KMS-11 (cell line): ENCODE data around the gene DUSP5.

Experiments used
- H2AFZ ChIP-seq: fragments of 200-600 bp; sonication (generic); 2 replicates; pipeline ENCODE4 v1.6.1; 2016; ENCODE audit warnings: antibody characterized with exemption, mixed run types, low read depth
- H3K27ac ChIP-seq: fragments of 200-600 bp; sonication (generic); 2 replicates; pipeline ENCODE4 v1.6.1; 2016; ENCODE audit warnings: mild to moderate bottlenecking, mixed run types
- H3K27me3 ChIP-seq: fragments of 200-600 bp; sonication (generic); 2 replicates; pipeline ENCODE4 v1.6.1; 2017; ENCODE audit warnings: mild to moderate bottlenecking, low read depth, mixed run types, moderate library complexity; ENCODE audit not compliant: insufficient read depth
- H3K36me3 ChIP-seq: fragments of 200-600 bp; sonication (generic); 2 replicates; pipeline ENCODE4 v1.6.1; 2017; ENCODE audit warnings: mild to moderate bottlenecking, mixed run types; ENCODE audit not compliant: insufficient read depth
- H3K4me1 ChIP-seq: fragments of 200-600 bp; sonication (generic); 2 replicates; pipeline ENCODE4 v1.6.1; 2016; ENCODE audit warnings: mild to moderate bottlenecking, low read depth, mixed run types; ENCODE audit not compliant: poor library complexity, severe bottlenecking
- H3K4me2 ChIP-seq: fragments of 200-600 bp; sonication (generic); 2 replicates; pipeline ENCODE4 v1.7.0; 2016; ENCODE audit warnings: mild to moderate bottlenecking, mixed run types
- H3K4me3 ChIP-seq: fragments of 200-600 bp; sonication (generic); IDR thresholded peaks from 2 replicates; pipeline ENCODE4 v1.6.1; 2017; ENCODE audit warnings: low read depth, low read length, mixed read lengths; ENCODE audit not compliant: insufficient read depth
- H3K79me2 ChIP-seq: fragments of 200-600 bp; sonication (generic); 2 replicates; pipeline ENCODE4 v1.6.1; 2016; ENCODE audit warnings: low read depth, mixed run types; ENCODE audit not compliant: insufficient read depth
- H3K9ac ChIP-seq: fragments of 200-600 bp; sonication (generic); 2 replicates; pipeline ENCODE4 v1.6.1; 2016; ENCODE audit warnings: mild to moderate bottlenecking, mixed run types
- H4K20me1 ChIP-seq: fragments of 200-600 bp; sonication (generic); 2 replicates; pipeline ENCODE4 v1.6.1; 2016; ENCODE audit warnings: mild to moderate bottlenecking, mixed run types; ENCODE audit not compliant: insufficient read depth
- TF ChIP-seq, protein P1 (sequence below): fragments of 200-600 bp; sonication (generic); conservative IDR thresholded peaks from 2 replicates; pipeline ENCODE4 v1.6.1; 2017; ENCODE audit warnings: low read depth, mild to moderate bottlenecking, antibody characterized with exemption, low read length, moderate library complexity, mixed read lengths

Gene DUSP5

DNA sequence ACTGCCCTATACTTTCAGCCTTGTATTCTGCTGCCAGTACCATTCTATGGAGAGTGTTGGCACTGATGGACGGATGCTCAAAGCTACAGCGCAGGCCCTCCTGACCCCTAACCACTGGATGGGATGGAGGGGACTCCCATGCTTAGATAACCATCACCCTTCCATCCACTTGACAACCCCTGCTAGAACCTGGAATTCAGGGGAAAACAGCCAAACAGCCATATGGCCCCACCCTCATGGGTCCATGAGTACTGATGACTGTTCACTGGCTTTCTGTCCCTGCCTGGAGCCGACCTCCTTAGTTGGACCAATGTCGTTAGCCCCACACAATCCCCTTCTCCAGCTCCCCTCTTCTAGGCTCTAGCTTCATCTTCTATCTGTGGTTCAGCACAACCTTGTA, 16.2 kb downstream of the DUSP5 start:
- Histone ChIP-seq H3K79me2 (peaks cover 14% of the 10 kb centered on the region; the same call in 1 of the 2 replicates), H3K4me2 (no peak overlapping the region), H3K27me3 (no peaks in the 10 kb centered on the region), H3K9ac (no peak overlapping the region), H3K4me1 (no peaks in the 10 kb centered on the region), H3K27ac (no peak overlapping the region), H3K36me3 (no peaks in the 10 kb centered on the region; the same call in 1 of the 2 replicates), H2AFZ (no peak overlapping the region), H3K4me3 (no peak overlapping the region), H4K20me1 (no peaks in the 10 kb centered on the region; the same call in 1 of the 2 replicates)
- TF ChIP-seq, protein P1, sequence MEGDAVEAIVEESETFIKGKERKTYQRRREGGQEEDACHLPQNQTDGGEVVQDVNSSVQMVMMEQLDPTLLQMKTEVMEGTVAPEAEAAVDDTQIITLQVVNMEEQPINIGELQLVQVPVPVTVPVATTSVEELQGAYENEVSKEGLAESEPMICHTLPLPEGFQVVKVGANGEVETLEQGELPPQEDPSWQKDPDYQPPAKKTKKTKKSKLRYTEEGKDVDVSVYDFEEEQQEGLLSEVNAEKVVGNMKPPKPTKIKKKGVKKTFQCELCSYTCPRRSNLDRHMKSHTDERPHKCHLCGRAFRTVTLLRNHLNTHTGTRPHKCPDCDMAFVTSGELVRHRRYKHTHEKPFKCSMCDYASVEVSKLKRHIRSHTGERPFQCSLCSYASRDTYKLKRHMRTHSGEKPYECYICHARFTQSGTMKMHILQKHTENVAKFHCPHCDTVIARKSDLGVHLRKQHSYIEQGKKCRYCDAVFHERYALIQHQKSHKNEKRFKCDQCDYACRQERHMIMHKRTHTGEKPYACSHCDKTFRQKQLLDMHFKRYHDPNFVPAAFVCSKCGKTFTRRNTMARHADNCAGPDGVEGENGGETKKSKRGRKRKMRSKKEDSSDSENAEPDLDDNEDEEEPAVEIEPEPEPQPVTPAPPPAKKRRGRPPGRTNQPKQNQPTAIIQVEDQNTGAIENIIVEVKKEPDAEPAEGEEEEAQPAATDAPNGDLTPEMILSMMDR, result no peak

DNA sequence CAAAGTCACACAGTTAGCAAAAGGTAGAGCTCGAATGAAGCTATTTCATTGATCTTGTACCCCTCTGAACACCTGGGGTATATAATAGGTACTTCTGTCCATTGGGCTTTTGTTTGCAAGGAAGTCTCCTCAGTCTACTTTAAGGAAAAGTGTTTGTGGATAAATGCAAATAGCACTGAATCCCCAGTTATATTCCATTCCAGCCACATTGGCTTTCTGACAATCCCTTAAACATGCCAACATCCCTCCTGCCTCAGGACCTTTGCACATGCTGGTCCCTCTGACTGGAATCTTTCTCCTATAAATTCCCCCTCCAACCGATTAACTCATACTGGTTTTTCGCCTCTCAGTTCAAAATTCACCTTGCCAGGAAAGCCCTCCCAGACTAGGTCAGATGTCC, 17.1 kb downstream of the DUSP5 start:
- no peak overlapping the region for H2AFZ ChIP-seq
- H3K36me3 ChIP-seq, result no peaks in the 10 kb centered on the region; the same call in 1 of the 2 replicates
- H3K27ac ChIP-seq, result no peak overlapping the region
- no peaks in the 10 kb centered on the region for H3K4me1 ChIP-seq
- no peak overlapping the region for H3K4me2 ChIP-seq
- no peak overlapping the region for H3K4me3 ChIP-seq
- TF ChIP-seq, protein P1, result no peak
- H4K20me1 ChIP-seq, result no peaks in the 10 kb centered on the region
- H3K9ac ChIP-seq, result no peak overlapping the region
- H3K27me3 ChIP-seq, result no peaks in the 10 kb centered on the region
- peaks cover 5% of the 10 kb centered on the region; the same call in 1 of the 2 replicates for H3K79me2 ChIP-seq

DNA sequence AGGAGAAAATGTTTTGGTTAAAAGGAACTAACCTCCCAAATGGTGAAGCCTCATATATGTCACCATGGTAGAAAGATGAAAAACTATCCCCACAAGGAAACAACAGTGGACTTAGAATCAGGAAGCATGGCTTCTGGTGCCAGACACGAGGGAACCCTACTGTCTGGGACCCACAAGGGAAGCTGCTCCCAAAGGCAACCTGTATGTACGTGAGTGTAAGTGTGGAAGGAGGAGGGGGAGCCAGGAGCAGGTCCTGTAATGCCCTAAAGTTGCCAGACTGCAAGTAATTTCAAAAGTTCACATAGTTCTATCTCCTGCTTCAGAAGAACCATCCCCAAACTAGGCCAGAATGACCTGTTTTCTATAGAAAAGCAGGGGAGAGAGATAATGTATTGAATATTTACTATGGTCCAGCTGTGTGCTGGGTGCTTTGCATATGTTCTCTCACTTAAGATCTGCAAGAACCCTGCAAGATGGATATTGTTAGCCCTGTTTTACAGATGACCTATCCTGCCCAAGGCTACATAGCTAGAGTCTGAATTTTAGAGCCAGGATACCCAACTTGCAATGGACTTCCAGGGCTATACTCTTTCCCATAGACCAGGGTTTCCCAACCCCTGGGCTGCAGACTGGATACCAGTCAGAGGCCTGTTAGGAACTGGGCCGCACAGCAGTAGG, 19.2 kb downstream of the DUSP5 start:
- H2AFZ ChIP-seq, result no peak overlapping the region
- H3K27ac ChIP-seq, result no peak overlapping the region
- H3K4me1 ChIP-seq, result peaks cover 6% of the 10 kb centered on the region
- H3K4me2 ChIP-seq, result no peak overlapping the region
- no peak overlapping the region for H3K4me3 ChIP-seq
- TF ChIP-seq, protein P1, result no peak
- H3K9ac ChIP-seq, result no peak overlapping the region
- H3K27me3 ChIP-seq, result no peaks in the 10 kb centered on the region
- no peaks in the 10 kb centered on the region for H3K79me2 ChIP-seq
- H4K20me1 ChIP-seq, result no peaks in the 10 kb centered on the region
- no peaks in the 10 kb centered on the region for H3K36me3 ChIP-seq

DNA sequence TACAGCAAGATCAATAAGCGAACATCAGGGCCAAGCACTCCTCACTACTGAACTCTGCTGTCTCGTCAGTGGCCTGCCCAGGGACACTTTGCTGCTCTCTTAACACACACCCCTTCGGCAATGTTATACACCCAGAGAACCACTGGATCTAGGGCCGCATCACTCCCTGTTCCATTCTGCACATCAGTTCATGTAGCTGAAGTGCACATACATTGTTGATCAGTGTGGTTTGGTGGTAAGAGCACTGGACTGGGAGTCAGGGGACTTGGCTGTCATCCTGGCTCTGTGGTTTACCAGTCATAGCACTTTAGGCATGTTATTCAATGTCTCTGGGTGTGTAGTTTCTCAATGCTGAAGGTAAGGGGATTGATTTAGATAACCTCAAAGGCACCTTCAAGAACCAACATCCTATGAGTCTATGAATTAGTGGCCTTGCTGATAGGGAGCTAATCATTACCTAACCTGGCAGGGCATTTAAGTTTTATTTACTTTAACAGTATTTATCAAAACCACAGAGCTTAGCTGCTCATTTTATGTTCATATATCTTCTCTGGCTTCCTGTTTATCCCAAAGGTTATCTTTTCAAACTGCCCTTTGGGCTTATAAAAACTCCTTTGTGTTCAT, 24.8 kb downstream of the DUSP5 start:
- H3K27me3 ChIP-seq, result no peaks in the 10 kb centered on the region
- no peaks in the 10 kb centered on the region; the same call in 1 of the 2 replicates for H4K20me1 ChIP-seq
- TF ChIP-seq, protein P1, result no peak
- no peak overlapping the region for H3K27ac ChIP-seq
- no peak overlapping the region for H3K9ac ChIP-seq
- no peak overlapping the region for H2AFZ ChIP-seq
- no peaks in the 10 kb centered on the region for H3K79me2 ChIP-seq
- peak overlapping the region; percentile 43; the same call in 1 of the 2 replicates for H3K4me2 ChIP-seq
- no peak overlapping the region for H3K4me3 ChIP-seq
- no peaks in the 10 kb centered on the region for H3K36me3 ChIP-seq
- H3K4me1 ChIP-seq, result peaks cover 43% of the 10 kb centered on the region
